ENCODE data around the gene MINDY2. TPM values are rescaled to one million over a fixed set of nuclear protein-coding genes. Genes with fewer than 3 reads are reported as not detected.
A peak's percentile ranks its signal among the peaks of the same experiment; 100 is the strongest.

MINDY2 gene
- total and polyA plus RNA-seq, 9 of the 15 experiments (the other 6 are each of a cell fraction or from before 2014, with no cell fraction given) = 2.4 to 15.3 (median 7.2) TPM

GRCh38 chr15:58749532-58750337 lies 21.4 kb upstream of the MINDY2 start, which contains the start of gene ADAM10 (continued):
- no peak for TF ChIP-seq ZNF592 (IDR thresholded peaks at IDR 0.05)
- TF ChIP-seq NR2C1 (IDR thresholded peaks at IDR 0.05) = no peak
- TF ChIP-seq NR2C1 (tag; IDR thresholded peaks at IDR 0.05) = no peak
- no peak for TF ChIP-seq ZZZ3 (IDR thresholded peaks at IDR 0.05)
- TF ChIP-seq CGGBP1 (CRISPR knock-in tag; IDR thresholded peaks at IDR 0.05) = no peak
- no peak for TF ChIP-seq ATF3 (IDR thresholded peaks at IDR 0.05)
- TF ChIP-seq ATF3 (CRISPR knock-in tag; conservative IDR thresholded peaks at IDR 0.05) = no peak
- no peak for TF ChIP-seq ZNF224 (CRISPR knock-in tag; IDR thresholded peaks at IDR 0.05)
- no peak for TF ChIP-seq SLC30A9 (CRISPR knock-in tag; IDR thresholded peaks at IDR 0.05)
- no peak; the same call in 1 of the 2 replicates for TF ChIP-seq POLR2AphosphoS2 (IDR thresholded peaks at IDR 0.05; ENCODE audit: low read length)
- no peak for TF ChIP-seq WHSC1 (IDR thresholded peaks at IDR 0.05; ENCODE audit: low read length)
- peak; percentile 81 for TF ChIP-seq ZNF263 (CRISPR knock-in tag; IDR thresholded peaks at IDR 0.05; ENCODE audit: borderline replicate concordance)
- peak; percentile 83 for TF ChIP-seq CBFA2T2 (conservative IDR thresholded peaks at IDR 0.05)
- peak; percentile 97 for TF ChIP-seq USF1 (CRISPR knock-in tag; IDR thresholded peaks at IDR 0.05)
- TF ChIP-seq ATF4 (CRISPR knock-in tag; IDR thresholded peaks at IDR 0.05) = no peak
- TF ChIP-seq ZNF518B (CRISPR knock-in tag; IDR thresholded peaks at IDR 0.05) = no peak

All from K562 (cell line).